GM19468 (cell line): Measurements from ENCODE around the gene BCL2.
A peak's percentile ranks its signal among the peaks of the same experiment; 100 is the strongest.

Source experiments
- ATAC-seq: cut with Tn5 transposase; IDR thresholded peaks from one replicate; pipeline ENCODE4 v1.9.1; 2021; ENCODE audit warnings: mild to moderate bottlenecking, moderate library complexity, moderate number of reproducible peaks; ENCODE audit not compliant: unreplicated experiment; ENCODE audit errors: extremely low read depth

BCL2 gene

DNA sequence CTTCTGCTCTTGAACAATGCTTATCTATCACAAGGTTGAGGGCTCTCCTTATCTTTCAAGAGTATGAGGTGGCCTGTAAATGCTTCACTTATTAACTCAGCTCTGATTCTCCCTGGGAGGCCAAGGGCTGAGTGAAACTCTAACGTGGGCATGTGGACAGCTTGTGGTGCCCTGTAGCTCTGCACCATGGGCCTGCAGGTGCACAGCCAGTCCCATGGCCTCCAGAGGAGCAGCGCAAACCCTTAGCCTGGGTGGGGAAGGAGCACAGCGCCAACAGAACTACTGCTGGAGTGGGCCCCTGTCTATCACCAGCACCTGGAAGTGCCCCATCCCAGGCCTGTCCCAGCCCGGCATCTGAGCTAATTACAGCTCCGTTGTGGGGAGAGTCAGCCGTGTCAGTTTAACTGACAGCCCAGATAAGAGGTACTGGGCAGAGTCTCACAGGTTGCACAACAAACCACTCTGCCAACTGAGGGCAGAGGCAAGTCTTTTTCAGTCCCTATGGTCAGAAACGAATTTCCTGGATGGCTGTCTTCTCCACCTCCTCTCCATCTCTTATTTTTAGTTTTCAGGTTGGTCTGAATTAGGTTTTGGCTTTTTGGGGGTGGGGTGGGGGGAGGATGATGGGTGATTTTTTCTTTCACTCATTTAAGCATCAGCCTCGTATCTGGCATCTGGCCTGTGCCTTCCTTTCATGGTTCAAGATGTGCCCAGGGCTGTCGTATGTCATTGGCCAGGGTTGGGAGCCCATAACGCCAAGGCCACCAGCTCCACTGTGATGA, 219.5 kb downstream of the BCL2 start:
- peak; percentile 47 for ATAC-seq

DNA sequence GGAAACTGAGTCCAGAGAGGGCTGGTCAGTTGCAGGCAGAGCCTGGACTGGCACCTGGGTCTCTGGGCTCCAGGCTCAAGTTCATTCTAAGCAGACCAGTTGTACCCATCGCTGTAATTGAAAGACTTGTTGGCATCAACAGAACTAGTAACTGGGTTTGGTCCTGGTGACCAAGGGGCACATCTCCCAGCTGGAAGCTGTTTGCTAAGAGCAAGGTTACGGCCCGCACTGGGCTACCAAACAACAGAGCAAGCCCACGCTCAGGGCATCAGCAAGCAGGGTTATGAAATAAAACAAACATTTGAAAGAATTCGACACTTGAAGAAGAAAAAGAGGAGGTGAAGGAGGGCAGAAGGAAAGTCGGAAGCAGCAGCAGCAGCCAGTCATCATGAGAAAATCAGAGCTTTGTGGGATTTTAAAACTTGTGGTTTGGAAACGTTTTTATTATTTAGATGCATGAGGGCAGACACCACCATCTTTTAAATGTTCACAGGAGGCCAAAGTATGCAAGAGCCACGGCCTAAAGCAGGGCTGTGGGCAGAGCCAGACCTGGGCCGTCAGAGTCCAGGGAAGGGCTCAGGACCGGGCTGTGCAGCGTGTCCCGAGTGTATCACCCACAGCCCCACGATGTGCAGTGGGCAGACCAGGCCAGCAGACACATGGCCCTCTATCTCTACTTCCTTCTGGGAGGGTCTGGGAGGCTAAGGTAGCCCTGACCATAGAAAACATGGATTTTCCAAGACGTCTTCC, 220.3 kb downstream of the BCL2 start:
- ATAC-seq: no peak

DNA sequence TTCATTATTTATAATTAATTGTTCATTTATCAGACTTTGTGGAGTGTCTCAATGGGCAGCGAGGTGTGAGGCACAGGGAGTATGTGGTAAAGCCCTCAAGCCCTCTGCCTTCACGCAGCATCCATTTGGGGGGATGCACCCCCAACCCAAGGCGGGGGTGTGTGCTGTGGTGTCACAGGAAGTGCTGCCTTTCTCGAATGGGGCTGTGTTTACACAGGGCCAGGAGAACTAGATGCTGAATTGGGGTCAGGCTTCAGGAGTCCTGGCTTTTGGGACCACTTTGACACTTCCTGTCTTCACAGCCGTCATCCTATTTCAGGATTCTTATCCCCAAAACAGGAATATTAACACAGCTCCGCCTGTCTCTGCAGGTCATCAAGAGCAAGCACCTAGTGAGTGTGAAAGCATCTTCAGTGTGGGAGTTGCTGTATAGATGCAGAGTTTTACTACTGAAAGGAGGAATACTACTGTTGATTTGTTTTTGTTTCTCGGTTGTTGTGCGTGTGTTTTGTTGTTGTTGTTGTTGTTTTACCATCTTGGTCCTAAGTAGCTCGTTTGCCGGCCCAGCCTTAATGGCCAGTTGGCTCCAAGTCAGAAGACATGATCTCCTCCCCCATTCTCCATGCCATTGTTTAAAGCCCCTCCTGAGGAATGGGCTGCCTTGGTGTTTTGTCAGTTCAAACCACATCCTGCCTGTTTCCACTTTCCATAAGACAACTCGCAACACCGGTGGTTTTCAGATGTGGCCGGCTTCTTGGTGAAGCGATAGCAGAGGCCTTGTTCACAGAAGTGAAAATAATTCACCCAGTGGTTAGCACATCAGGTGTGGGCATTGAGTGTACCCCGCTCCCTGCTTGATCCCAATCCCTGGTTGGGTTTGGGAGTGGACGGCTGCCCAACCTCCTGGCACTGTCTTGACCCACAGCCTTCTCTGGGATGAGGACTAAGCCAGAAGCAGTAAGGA, 221.3 kb downstream of the BCL2 start:
- peak; percentile 51 for ATAC-seq

DNA sequence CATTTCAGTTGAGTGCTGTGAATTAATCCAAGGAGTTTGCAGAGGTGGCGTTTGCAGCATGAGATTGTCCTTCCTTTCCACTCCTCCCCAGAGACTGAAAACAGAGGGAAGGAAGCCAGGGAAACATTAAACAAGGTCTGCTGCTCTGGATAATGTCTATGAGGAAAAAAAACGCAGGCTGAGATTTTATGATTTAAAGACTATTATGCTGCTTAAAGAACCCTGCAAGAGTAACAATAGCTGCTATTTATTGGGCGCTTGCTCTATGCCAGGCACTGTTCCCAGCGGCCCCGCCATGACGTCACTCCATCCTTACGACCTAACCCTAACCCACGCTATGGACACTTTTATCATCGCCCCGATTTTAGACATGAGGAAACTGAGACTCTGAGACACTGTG, 222.4 kb downstream of the BCL2 start:
- no peak for ATAC-seq

DNA sequence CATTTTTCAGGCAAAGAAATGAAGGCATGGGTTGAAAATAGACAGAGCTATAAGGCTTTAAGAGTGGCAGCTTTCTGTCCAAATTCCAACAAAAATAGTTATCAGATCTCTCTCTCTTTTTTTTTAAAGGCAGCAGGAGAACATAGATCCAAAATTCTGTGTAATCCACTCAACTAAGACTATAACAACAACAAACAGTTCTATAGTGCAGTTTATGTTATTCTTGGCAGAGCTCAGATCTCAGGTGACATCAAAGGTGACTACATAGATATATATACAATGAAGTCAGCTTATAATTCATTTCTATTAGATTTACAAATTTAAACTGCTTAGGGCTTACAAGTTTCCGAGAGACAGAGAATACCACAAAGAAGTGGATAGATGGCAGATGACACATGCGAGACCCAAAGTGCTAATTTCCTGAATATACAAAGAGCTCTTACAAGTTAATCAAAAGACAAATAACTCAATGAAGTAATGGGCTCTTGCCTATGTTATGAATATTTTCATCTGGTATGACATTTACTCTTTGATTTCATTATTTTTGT, 223.2 kb downstream of the BCL2 start:
- ATAC-seq: no peak

DNA sequence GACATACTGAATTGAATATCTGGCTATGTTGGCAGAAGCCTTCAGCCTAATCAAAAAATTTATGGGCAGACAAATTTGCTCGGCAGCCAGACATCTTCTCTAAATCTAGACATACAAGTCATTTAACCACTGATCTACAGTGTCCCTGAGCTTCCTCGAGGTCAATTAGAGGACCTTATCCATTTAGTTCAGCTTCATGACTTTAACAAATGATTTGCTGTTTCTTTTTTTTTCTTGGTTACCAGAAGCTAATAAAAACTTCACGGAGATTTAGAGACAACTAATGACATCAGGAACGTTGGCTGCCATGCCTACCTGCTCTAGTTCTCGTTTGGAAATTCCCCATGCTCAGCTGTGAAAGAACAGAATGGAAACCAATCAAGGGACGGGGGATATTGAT, 223.8 kb downstream of the BCL2 start:
- ATAC-seq: no peak

DNA sequence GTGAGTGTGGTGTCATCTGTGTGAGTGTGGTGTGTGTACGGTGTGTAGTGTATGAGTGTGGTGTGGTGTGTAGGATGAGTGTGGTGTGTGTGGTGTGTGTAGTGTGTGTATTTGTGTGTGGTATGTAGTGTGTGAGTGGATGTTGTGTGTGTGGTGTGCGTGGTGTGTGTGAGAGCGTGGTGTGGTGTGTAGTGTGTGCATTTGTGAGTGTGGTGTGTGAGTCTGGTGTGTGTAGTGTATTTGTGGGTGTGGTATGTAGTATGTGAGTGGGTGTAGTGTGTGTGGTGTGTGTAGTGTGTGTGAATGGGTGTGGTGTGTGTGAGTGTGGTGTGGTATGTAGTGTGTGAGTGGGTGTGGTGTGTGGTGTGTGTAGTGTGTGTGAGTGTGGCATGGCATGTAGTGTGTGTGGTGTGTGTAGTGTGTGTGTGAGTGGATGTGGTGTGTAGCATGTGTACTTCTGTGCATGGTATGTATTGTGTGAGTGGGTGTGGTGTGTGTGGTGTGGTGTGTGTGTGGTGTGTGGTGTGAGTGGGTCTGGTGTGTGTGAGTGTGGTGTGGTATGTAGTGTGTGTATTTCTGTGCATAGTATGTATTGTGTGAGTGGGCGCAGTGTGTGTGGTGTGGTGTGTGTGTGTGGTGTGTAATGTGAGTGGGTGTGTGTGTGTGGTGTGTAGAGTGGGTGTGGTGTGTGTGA, 227.8 kb downstream of the BCL2 start:
- no peak for ATAC-seq

DNA sequence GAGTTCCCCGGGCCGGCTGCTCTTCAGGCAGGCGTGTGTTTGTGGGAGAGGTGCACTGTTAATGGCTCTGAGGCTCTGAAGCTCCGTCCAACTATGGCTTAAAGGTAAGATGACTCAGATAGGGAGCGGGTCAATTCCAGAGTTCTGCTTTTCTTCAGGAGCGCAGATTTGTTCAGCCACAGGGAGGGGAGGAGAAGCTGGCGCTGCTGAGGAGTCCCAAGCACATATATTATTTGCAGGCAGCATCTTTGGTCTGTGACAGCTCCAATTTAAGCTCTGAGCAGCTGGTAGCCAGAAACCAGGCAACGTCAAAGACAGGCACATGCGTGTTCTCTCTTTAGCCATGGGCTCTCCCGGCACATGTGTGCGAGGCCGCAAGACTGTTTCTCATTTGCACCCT, 229.2 kb downstream of the BCL2 start:
- ATAC-seq: no peak

DNA sequence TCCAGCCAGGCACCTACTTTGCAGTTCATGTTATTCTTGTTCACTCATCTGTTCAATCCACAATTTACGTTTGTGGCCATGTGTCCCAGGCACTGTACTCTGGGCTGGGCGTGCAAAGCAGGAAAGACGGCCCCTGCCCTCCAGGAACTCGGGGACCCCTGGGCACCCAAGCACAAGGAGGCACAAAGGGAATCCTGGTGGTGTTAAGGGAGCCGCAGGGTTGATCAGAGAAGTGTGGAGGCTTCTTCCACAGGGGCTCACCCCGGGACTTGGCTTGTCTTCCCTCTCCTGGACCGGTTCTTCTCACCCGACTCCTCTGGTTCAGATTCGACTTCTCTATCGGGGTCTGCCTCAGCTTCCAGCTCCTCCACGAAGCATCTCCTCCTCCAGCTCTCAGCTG, 230.5 kb downstream of the BCL2 start:
- ATAC-seq: no peak

DNA sequence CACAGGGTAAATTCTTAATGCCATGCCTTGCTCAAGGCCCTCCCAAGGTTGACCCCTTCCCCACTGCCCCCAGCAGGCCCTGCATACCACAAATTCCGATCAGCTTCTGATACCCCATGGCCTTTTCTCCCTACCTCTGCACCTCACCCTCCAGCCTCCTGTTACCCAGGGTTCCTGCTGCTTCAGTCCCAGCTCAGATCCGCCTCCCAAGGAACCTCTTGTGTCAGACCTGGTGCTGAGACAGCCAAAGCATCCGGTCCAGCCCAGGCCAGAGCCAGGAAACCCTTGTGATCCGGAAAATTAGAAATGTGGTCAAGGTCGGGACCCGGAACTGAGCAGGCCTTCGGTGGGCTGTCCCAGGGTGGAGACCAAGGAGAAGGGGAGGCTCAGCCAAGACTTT, 231.3 kb downstream of the BCL2 start:
- no peak for ATAC-seq

DNA sequence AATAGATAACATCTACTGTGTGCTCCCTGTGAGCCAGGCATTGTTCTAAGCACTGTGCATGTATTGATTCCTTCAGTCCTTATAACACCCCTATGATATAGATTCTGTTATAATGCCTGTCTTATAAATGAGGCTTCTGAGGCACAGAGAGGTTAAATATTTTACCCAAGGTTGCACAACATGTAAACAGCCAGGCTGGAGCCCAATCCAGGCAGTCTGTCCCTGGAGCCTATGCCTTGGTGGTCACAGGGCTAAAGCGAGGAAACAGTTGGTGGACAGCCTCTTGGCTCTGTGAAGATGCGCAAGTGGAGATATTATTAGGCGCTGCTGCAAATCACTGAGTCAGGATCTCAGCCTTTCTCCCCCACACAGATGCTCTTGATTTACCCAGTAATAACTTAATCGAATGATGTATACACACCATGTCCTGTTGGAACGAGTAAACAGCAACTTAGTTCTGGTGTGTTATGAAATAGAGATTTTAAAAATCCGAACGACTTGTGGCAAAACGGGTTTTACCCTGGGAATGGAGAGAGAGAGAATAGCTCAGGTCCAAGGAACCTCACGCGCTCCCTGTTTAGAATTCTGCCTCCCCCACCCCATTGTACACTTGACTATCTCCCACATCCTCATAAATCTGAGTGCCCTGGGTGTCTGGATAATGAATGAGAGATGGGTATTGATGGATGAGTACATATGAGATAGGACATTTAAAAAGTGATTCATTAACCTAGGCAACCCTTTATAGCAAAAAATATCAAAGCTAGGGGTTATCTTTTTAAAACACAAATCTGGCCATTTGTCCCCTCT, 231.9 kb downstream of the BCL2 start:
- ATAC-seq: no peak

DNA sequence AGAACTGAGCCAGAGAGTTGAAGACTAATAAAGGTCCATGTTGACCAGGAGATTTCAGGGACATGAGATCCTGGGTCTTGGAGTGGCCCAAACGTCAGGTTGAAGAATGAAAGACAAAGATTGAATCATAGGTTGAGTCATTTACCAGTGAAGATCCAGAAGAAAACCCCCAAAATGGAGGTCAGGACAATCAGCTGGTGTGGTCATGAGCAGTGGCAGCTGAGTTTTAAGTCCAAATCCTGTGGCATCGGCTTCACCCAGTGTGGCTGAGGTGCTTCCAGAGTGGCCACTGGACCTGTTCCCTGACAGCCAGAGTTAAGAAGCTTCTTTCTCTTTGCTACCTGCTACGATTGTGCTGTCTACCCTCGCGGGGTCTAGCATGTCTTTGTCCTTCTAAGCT, 234.0 kb downstream of the BCL2 start:
- no peak for ATAC-seq

DNA sequence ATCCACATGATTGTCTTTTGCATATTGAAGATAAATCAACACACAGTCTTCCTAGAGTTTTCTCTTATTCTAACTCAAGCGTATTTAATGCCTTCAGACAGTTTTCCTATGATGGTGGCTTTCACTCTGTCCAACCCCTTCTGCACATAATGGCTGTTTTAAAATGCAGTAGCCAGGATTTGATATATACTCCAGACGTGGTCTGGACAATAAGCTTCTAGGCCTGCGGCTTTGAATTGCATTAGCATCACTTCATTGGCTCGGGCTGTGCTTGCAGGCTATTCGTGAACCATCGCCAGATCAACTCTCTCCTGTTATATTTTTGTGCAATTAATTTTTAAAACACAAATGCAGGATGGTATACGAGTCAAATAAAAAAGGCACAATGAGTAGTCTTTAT, 235.3 kb downstream of the BCL2 start:
- no peak for ATAC-seq

DNA sequence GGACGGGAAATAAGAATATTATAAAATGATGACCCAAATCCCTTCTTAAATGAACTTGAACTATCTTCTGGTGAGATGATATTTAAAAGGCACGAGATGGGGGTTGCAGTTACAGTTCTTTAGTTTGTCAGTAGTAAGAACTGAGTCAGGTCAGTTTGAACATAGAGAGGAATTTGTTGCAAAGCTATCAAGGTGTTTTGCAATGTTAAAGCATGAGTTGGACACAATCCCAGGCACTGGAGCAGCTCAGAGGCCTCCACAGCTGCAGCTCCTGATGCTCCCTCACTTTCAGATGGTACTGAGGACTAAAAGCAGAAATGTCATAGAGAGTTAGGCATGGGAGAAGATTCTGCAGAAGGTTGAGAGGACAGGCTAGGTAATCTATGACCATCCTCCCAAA, 236.0 kb downstream of the BCL2 start:
- no peak for ATAC-seq

DNA sequence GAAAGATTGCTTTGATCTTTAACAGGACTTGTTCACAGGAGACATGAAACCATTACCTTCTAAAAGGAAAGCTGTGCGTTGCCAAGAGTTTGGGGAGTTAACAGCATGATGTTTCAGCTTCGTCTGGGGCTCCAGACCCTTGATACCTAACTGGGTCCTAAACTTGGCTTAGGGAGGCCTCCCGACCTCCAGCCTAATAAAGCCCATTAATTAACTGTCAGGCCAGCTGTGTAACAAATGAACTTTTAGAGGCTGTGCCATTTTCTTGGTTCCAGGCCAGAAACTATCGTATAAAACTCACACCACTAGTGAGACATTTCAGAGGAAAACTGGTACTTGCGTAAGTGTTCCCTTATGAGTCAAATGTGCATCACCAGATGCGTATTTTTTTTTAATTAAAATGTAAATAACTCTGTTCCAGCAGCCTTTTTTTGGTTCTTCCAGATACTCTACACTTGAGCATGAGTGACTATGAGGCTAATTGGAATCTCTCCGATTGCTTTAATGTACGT, 236.5 kb downstream of the BCL2 start:
- no peak for ATAC-seq

DNA sequence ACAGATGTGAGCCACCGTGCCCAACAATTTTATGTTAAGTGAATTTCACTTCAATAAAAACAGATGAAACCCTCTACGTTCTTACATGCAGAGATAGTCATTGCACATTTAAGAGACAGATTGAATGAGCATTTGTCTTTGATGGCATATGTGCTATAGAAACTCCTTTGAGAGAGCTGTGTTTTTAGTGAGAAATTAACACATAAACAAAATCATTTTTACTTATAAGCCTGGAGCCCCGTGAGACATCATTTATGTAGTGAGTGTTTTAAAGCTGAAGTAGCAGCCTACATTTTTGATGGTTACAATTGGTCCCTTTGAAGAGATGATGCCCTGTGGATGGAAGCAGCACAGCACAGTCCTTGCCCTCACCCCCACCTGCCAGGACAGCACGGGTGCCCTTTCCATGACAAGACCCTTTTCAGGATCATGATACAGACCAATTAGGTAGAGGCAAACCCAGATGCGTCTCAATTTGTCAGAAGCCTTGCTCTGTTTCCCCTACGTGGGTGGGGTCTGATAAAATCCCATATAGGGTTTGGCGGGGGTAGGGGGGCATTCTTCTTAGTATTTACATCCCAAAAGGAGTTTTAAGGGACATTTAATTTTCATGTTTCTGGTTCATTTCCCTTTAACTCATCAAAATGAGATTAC, 237.1 kb downstream of the BCL2 start:
- ATAC-seq: no peak

DNA sequence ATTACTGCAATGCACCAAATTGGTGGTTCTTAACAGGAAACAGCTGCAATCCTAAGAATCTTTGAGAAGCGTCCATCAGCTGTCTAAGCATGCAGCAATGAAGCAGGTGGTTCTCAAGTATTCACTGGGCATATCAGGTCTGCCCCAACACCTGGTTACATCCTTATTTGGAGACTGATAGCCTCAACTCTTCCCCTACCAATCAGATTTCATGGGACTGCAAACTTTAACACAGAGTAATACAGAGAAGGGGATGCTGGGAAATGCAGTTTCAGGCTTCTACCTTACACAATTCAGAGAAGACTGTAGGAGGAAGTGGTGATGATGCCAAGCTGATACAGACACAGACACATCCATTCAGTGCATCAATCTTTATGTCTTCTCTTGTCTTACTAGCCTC, 240.5 kb downstream of the BCL2 start:
- peak; percentile 24 for ATAC-seq

DNA sequence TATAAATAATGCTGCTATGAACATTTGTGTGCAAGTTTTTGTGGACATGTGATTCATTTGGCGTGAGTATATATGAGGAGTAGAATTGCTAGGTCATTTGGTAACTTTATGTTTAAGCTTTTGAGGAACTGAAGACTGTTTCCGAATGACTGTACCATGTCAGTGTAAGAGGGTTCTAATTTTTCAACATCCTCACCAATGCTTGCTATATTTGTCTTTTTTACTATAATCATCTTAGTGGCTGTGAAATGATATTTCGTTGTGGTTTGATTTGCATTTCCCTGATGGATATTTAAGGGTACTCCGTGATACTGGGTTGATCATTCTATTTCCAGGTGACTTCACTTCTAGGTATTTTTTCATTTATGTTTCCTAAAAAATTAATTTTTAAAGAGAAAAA, 241.1 kb downstream of the BCL2 start:
- peak; percentile 84 for ATAC-seq
